PC-9 (cell line): Measurements from ENCODE around the gene LDLRAD3. TPM values are rescaled to one million over a fixed set of nuclear protein-coding genes. Genes with fewer than 3 reads are reported as not detected.

ENCODE experiments used
- BruUV-seq: library from RNA; stranded (reverse); fragments of 400-500 nt; replicated peaks from 2 replicates; lab custom pipeline; 2021; lab: Mats Ljungman, UMichigan
- CTCF ChIA-PET: fragments of 300-600 bp; sonication (Branson Sonifier 250); formaldehyde crosslinking; loops from one replicate; lab custom pipeline; 2022; ENCODE audit warnings: antibody characterized with exemption; lab: Charles Lee
- POLR2A ChIA-PET: fragments of 300-600 bp; sonication (Branson Sonifier 250); formaldehyde crosslinking; loops from one replicate; lab custom pipeline; 2022; ENCODE audit warnings: antibody characterized with exemption; ENCODE audit not compliant: unreplicated experiment; lab: Charles Lee
- DNase-seq, 2 experiments: peaks; one replicate each; pipeline versions ENCODE4 v3.0.0 to v3.0.0-alpha.2; 2015 to 2022; ENCODE audit warnings: mixed read lengths in 1 of 2
- H2AFZ ChIP-seq: fragments of 200-600 bp; sonication (generic); 2 replicates; pipeline ENCODE4 v1.8.1; 2017; ENCODE audit warnings: antibody characterized with exemption
- H3F3A ChIP-seq: fragments of 200-600 bp; sonication (generic); 2 replicates; pipeline ENCODE4 v1.8.1; 2017; ENCODE audit warnings: antibody characterized with exemption, mild to moderate bottlenecking, low read depth; ENCODE audit not compliant: insufficient read depth
- H3K27ac ChIP-seq: fragments of 200-600 bp; sonication (generic); 2 replicates; pipeline ENCODE4 v1.6.1; 2016; ENCODE audit warnings: mixed run types
- H3K27me3 ChIP-seq: fragments of 200-600 bp; sonication (generic); 2 replicates; pipeline ENCODE4 v1.6.1; 2016; ENCODE audit warnings: low read depth, mixed run types; ENCODE audit not compliant: insufficient read depth
- H3K36me3 ChIP-seq: fragments of 200-600 bp; sonication (generic); 2 replicates; pipeline ENCODE4 v1.6.1; 2016; ENCODE audit warnings: low read depth, mixed run types
- H3K4me1 ChIP-seq: fragments of 200-600 bp; sonication (generic); replicated peaks from 2 replicates; pipeline ENCODE4 v1.6.1; 2016; ENCODE audit warnings: mixed run types; ENCODE audit not compliant: insufficient read depth
- H3K4me2 ChIP-seq: fragments of 200-600 bp; sonication (generic); 2 replicates; pipeline ENCODE4 v1.6.1; 2017; ENCODE audit warnings: mixed run types
- H3K4me3 ChIP-seq: fragments of 200-600 bp; sonication (generic); 2 replicates; pipeline ENCODE4 v1.6.1; 2016; ENCODE audit warnings: mixed run types
- H3K79me2 ChIP-seq: fragments of 200-600 bp; sonication (generic); 2 replicates; pipeline ENCODE4 v1.6.1; 2017; ENCODE audit warnings: low read depth, mixed run types
- H3K9me2 ChIP-seq: fragments of 200-600 bp; sonication (generic); 2 replicates; pipeline ENCODE4 v1.8.1; 2017; ENCODE audit warnings: mild to moderate bottlenecking; ENCODE audit not compliant: insufficient read depth
- H3K9me3 ChIP-seq: fragments of 200-600 bp; sonication (generic); 2 replicates; pipeline ENCODE4 v1.8.1; 2016; ENCODE audit warnings: low read depth; ENCODE audit not compliant: insufficient read depth
- H4K20me1 ChIP-seq: fragments of 200-600 bp; sonication (generic); 2 replicates; pipeline ENCODE4 v1.8.1; 2017; ENCODE audit not compliant: insufficient read depth
- EZH2 ChIP-seq: fragments of 200-600 bp; sonication (generic); IDR thresholded peaks from 2 replicates; pipeline ENCODE4 v1.8.0; 2017; ENCODE audit warnings: antibody characterized with exemption, low read depth
- intact Hi-C: fragments of 100-400 bp; cut with micrococcal nuclease; formaldehyde crosslinking; loops from one replicate; pipeline ENCODE4 v1.10.0; 2022; ENCODE audit not compliant: unreplicated experiment
- total RNA-seq: library from RNA; stranded (reverse); gene quantifications from 2 replicates; pipeline ENCODE4 v1.2.3, GENCODE V29; 2021
- TF ChIP-seq, protein P1 (sequence below): fragments of 200-600 bp; sonication (generic); conservative IDR thresholded peaks from 2 replicates; pipeline ENCODE4 v1.6.1; 2017; ENCODE audit warnings: mixed run types, antibody characterized with exemption, mild to moderate bottlenecking, moderate library complexity

Gene LDLRAD3
- total RNA-seq, 1 experiment from 2014 or later, result 15.9 TPM

DNA sequence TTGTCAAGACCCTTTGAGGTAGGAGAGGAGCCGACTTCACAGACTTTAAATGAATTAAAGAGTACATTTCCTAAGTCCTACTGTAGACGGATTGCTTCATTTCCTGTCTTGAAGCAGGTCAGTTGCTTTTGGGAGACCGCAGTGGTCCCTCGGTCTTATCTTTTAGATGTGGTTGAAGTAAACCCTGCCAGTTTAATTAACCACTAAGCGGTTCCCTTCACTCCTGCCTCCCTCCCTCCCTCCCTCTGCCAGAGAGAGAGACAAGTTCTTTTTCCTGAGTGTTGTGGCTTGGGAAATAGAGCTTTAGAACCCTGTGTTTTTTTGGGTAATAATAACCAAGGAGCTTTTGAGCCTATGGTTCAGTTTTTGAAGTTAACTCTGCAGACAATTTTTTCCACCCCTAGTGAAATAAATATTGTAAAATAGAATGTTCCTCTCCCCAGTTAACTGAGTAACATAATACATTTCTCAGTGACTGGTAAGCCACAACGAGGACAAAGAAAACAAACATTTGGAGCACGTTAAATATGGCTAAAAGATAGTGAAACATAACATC lies 147.5 kb downstream of the LDLRAD3 start:
- ChIA-PET POLR2A (no interaction called here), CTCF (no interaction called here)
- no peak overlapping the region for H2AFZ ChIP-seq
- TF ChIP-seq, protein P1, sequence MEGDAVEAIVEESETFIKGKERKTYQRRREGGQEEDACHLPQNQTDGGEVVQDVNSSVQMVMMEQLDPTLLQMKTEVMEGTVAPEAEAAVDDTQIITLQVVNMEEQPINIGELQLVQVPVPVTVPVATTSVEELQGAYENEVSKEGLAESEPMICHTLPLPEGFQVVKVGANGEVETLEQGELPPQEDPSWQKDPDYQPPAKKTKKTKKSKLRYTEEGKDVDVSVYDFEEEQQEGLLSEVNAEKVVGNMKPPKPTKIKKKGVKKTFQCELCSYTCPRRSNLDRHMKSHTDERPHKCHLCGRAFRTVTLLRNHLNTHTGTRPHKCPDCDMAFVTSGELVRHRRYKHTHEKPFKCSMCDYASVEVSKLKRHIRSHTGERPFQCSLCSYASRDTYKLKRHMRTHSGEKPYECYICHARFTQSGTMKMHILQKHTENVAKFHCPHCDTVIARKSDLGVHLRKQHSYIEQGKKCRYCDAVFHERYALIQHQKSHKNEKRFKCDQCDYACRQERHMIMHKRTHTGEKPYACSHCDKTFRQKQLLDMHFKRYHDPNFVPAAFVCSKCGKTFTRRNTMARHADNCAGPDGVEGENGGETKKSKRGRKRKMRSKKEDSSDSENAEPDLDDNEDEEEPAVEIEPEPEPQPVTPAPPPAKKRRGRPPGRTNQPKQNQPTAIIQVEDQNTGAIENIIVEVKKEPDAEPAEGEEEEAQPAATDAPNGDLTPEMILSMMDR, result no peak
- no peak for TF ChIP-seq EZH2
- H3K9me2 ChIP-seq, result no peaks in the 10 kb centered on the region
- H3K27me3 ChIP-seq, result no peaks in the 10 kb centered on the region
- H3K4me3 ChIP-seq, result no peak overlapping the region
- no peaks in the 10 kb centered on the region for H3K79me2 ChIP-seq
- no peaks in the 10 kb centered on the region for H4K20me1 ChIP-seq
- no TSS peak for BruUV-seq
- H3K4me2 ChIP-seq, result no peak overlapping the region
- intact Hi-C loops, result no loop called here
- no peaks in the 10 kb centered on the region for H3F3A ChIP-seq
- H3K9me3 ChIP-seq, result no peaks in the 10 kb centered on the region
- no peak overlapping the region for H3K27ac ChIP-seq
- no peak for DNase-seq
- H3K36me3 ChIP-seq, result no peaks in the 10 kb centered on the region
- no peaks in the 10 kb centered on the region for H3K4me1 ChIP-seq

DNA sequence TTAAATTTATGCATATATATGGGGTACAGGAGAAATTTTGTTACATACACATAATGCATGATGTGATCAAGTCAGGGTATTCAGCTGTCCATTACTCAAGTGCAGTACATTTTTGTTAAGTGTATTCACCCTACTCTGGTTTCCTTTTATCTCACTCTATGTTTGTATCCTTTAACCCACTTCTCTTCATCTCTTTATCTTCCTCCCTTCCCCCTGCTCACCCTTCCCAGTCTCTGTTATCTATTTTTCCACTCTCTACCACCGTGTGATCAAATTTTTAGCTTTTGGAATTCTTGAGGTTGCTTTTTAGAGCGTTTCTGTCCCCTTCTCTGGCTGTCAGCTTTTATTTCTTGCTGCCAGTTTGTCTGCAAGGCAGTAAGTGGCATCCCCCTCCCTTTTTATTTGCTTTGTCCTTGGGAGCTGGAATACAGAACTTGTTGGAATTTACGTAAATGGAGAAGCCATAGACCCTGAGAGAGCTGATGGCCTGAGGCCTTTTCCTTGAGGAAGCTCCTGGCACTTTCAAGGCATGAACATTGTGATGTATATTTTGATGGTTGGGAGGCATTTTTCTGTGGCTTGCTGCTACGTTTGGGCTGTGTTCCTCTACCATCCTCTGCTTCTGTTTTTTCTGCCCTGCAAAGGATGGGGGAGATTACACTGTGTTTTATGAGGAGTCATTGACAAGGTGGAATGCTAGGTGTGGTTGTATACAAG lies 148.6 kb downstream of the LDLRAD3 start:
- H3K4me2 ChIP-seq, result no peak overlapping the region
- POLR2A ChIA-PET, result no interaction called here
- intact Hi-C loops, result no loop called here
- no peak for TF ChIP-seq EZH2
- TF ChIP-seq, protein P1, result no peak
- no peak for DNase-seq
- no peaks in the 10 kb centered on the region for H3F3A ChIP-seq
- no peaks in the 10 kb centered on the region for H3K27me3 ChIP-seq
- H3K4me1 ChIP-seq, result no peaks in the 10 kb centered on the region
- H4K20me1 ChIP-seq, result no peaks in the 10 kb centered on the region
- H3K36me3 ChIP-seq, result no peaks in the 10 kb centered on the region
- BruUV-seq, result no TSS peak
- H3K9me2 ChIP-seq, result no peaks in the 10 kb centered on the region
- no peak overlapping the region for H3K27ac ChIP-seq
- H2AFZ ChIP-seq, result no peak overlapping the region
- H3K79me2 ChIP-seq, result no peaks in the 10 kb centered on the region
- H3K9me3 ChIP-seq, result no peaks in the 10 kb centered on the region
- CTCF ChIA-PET, result no interaction called here
- H3K4me3 ChIP-seq, result no peak overlapping the region

DNA sequence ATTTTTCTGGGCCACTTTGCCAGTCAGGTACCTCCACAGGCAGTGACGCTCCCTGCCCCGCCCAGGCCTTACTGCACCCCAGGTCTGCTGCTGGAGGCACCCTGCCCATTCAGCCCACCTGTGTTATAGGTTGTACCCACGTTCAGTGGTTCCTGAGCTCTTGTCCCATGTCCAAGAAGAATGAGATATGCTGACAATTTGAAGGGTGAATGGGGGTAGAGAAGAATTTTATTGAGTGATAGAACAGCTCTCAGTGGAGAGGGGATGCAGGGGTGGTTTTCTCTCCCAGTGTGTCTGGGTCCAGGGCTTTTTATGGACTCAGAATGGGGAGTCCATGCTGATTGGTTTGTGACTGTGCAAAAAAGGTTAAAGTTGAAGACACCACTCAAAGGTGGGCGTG lies 149.7 kb downstream of the LDLRAD3 start:
- no TSS peak for BruUV-seq

More for the DNA sequence above, 149.7 kb downstream of the LDLRAD3 start:
- Histone ChIP-seq H3K4me3 (no peak overlapping the region), H3K27me3 (no peaks in the 10 kb centered on the region), H3K9me3 (no peaks in the 10 kb centered on the region), H2AFZ (no peak overlapping the region), H3K36me3 (0 out of 2 replicates have a peak, but pooled peaks cover 1% of the 10 kb centered on the region), H3F3A (no peaks in the 10 kb centered on the region), H3K27ac (no peak overlapping the region), H3K9me2 (no peaks in the 10 kb centered on the region), H3K4me2 (no peak overlapping the region), H3K4me1 (no peaks in the 10 kb centered on the region), H3K79me2 (no peaks in the 10 kb centered on the region), H4K20me1 (no peaks in the 10 kb centered on the region)
- intact Hi-C loops, result no loop called here
- no peak for DNase-seq
- no peak for TF ChIP-seq EZH2
- TF ChIP-seq, protein P1, result no peak
- CTCF ChIA-PET, result no interaction called here
- POLR2A ChIA-PET, result no interaction called here
